ENCODE results near the gene SLC8A1.

The SLC8A1 gene

DNA sequence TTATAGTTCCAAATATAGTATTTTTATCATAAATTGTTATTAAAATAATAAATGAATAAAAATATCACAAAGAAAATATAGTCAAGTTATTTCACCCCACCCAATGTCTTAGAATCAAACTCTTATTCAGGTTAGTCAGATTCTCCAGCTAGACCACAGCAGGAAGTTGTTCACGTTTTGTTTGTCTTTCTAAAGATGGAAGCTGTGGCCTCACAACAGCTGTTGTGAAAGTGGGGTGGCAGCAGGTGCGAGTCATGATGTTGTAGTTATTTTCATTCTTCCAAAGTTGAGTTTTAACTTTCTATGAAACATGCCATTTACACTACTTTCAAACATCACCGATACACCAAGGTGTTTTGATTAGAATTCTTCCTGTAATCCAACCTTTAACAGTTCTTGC is 272.9 kb downstream of the SLC8A1 start:
- no peak for DNase-seq

DNA sequence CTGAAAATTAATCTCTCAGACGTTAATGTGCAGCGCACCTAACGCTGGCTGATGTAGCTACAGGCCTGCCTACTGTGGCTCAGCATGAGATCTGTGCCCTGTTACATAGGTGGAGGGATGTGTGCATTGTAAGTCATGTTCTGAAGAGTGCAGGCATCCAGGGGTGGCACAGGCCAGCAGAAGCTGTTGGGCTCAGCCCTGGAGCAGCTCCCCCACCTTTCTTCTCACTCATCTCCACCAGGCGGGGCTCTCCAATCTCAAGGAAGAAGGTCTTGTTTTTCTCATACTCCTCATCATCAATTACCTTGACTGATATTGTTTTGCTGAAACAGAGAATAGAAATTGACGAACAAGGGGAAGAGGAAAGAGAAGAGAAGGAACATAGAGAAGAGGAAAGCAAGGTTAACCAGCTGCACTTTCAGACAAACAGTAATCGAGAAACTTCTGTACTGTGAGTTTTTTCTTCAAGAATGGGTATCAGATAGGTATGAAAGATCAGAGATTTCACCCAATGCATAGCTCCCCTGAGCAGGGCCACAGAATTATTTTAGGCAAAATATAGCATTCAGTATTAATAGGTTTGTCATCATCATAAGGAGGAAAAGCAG is 273.6 kb downstream of the SLC8A1 start:
- DNase-seq: no peak

DNA sequence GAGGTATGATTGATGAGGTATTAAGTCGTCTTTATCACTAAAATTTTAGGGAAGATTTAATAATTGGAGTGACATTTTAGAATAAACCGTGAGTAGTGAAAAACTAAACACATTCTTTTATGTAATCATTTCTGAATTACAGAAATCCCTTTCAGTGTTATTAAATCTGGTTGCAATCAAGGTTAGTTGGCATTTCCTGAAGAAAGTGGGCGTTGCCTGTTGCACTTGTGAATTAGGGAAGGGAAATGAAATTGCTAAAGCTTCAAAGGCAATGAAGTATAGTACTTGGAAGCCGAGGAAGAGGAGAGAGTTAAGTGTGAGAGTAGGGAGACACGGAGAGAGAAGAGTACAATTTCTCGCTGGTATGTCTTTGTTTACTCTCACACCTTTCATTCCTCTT is 274.5 kb downstream of the SLC8A1 start:
- no peak for DNase-seq

DNA sequence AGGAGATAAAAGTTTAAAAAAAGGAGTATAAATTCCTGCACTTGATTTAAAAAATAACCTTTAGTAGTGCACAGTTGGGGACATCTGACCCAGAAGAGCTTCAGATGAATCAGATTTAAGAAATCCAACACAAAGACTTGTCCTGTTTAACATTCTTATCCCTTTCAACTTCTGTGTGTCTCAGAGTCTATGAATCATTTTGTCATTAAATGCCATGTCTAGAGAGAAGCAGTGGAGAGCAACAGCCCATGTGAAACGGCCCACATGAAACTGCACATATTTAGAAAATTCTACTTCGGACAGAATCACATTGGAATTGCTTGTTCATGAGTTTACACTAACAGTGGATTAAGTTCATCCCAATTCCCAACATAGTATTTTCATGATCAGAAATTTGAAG is 278.6 kb downstream of the SLC8A1 start:
- DNase-seq: no peak

DNA sequence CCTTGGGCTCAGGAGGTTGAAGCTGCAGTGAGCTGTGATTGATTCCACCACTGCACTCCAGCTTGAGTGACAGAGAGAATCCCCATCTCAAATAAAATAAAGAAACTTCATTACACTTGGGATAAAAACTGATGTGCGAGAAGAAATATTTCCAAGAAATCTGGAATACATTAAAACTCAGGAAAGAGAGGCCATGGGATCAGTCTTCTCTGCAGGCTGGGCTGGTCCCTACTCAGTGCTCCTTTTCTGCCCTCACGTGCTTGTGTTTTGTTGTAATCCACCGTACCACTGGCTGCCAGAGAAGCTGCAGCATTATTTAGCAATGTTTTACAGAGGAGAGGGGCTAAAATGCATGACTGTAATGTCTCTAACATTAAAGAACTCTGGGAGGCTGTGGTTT is 282.0 kb downstream of the SLC8A1 start:
- no peak for DNase-seq

DNA sequence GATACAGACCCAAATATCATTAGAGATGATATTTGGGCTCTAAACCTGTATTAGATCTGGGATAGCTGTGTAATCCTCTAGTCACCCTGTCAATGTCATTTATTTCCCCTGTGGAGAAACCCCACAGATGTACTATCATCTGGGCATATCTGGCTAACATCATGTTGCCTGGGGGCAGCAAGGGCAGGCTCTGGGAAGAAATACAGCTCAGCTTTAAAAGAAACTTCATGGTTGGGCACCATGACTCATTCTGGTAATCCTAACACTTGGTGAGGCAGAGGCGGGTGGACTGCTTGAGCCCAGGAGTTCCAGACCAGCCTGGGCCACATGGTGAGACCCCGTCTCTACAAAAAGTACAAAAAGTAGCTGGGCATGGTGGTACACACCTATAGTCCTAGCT is 282.5 kb downstream of the SLC8A1 start:
- DNase-seq: no peak

DNA sequence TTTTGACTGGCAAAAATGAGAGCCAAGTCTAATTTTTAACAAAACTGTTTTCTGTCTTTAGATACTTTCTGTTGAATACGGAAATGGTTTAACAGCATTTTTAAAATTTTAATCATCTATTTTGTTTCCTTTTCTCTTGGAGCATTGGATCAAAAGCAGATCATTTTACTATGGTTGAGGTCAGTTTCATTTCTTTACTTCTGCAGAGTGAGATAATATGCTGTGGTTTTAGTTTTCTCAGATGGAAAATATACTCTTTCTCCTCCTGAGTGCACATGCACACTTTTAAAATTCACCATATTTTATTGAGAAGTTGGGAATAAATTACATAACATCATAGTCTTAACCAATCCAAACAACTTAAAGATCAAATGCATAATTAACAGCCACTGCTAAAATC is 283.3 kb downstream of the SLC8A1 start:
- DNase-seq: no peak

DNA sequence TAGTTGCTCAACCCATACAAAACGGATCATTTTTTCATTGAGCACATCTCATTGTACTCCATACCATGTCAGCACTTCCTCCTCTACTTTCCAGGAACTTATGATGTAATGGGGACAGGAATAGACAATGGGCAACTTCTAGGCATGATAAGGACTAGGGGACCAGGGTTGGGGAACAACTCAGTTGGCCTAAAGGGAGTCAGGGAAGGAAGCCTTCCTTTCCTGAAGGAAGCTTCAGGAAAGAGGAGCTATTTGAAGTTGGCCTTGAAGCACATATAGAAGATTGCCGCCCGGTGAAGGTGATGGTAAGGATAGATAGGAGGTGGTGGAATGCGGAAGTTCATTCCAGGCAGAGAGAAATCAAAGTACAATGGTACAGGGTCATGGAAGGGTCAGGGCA is 283.9 kb downstream of the SLC8A1 start:
- DNase-seq: peak in 1 of 3 experiments; percentile 15

DNA sequence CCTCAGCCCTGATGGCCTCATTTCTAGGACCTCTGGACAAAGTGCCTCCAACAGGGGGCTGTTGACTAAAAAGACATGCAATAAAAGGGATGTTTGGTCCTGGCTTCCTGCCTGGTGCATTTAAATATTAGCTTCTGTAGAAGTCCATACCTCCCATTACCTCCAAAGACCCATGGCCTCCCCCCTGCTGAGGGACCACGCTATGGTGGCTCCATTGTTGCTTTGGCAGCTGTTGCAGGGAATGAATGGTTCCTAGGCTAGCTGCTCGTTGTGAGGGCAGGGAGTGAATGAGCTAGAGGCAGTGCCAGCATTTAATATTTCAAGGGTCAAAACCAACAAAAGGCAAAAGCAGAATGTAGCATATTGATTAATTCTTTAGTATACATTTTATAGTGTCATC is 285.9 kb downstream of the SLC8A1 start:
- peak in 1 of 3 experiments; percentile 51 for DNase-seq

DNA sequence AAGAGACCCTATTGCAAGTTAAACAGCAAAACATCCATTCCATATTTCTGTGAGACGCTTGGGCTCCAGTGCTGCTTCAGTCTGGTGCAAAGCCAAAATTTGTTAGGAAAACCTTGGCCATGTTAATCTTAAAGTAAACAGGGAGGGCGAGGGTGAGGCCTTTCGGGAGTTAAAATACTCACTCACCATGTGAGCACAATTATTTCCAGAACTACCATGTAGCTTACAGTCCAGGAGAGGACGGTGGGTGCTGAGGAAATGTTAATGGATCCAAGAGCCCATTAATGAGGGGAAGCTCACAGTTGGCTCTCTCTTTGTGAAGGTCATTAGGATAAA is 286.4 kb downstream of the SLC8A1 start:
- DNase-seq: no peak

DNA sequence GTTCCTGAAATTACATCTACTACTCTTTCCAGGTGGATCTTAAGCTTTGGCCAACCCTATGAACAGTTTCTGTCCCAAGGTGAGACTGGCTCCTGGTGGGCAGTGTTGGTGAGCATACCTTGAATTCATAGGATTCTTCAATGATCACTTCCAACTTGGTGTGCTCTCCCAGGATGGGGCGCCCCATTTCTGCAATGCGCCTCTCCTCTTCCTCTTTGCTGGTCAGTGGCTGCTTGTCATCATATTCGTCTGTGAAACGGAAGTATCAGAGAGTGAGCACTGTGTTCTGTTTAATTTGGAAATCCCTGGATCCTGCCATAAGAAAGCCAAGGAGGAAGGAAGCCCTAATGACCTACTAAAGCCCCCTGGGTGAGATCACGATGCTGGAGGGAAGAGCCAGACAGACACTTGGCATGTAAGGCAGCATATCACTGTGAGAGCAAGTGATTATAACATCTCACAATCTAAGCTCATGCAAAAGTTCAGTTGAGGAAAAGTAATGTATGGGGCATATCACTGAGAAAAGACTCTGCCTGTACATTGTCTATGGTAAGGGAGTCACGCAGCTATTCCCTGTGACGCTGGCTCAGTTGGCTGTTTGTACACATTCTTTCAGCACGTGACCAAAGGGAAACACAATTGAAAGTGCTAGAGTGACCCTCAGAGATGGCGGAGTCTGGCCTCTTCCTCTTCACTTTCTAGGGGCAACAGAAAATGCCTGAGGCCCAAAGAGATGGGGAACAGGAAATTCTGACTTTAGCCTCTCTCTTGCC is 287.0 kb downstream of the SLC8A1 start:
- no peak for DNase-seq

DNA sequence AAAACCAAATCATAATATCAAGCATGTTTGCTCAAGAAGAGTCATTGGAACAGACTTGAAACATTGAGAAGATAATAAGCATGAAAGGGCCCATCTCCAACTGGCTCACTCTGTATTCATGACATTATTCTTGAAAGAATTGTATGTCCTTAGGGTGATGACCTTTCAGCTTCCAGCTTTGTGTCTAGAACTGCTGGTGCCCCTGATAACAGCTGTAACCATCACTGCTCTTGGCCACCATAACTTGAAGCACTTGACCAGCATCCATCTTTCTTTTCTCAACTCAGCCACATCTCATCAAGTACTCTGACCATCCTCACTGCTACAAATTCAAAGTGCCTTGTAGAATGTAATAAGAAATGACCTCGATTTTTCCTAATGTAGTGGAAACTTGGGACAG is 289.9 kb downstream of the SLC8A1 start:
- DNase-seq: no peak

DNA sequence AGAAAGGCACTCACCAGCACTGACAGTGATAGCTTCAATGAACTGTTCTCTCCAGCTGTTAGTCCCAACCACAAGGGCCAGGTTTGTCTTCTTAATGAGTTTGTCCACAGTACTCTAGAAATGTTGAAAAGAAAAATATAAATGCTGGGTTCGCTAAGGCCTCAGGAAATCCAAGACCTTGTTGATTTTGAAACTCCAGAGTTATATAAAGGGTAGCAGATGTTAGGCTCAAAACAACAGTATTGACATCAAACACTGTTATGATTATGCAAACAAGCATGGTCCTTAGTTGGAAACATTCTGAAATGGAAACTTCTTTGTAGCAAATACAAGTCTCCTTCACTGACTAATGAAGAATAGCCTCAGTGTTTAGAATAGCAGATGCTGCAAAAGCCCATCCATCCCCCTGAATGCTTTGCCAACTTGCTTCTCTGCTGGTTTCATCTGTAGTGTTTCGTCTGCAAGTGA is 291.1 kb downstream of the SLC8A1 start:
- peak in 1 of 3 experiments; percentile 44 for DNase-seq

DNA sequence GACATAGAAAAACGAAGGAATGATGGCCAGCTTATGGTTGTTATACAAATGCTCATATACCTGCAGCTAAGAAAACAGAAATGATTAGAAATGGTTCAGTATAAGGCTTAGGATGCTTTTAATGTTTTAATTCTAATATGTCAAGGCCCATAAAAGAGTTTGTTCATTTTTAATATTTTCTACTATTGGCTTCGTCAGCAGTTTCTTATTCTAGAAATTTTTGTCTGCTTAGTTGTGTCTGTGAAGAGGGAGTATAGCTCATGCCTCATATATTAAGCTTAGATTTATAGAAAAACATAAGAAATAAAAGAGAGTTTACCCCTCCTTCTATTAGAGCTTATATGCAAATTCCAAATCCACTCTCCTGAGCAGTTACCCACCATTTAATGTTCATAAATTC is 292.6 kb downstream of the SLC8A1 start:
- DNase-seq: no peak

DNA sequence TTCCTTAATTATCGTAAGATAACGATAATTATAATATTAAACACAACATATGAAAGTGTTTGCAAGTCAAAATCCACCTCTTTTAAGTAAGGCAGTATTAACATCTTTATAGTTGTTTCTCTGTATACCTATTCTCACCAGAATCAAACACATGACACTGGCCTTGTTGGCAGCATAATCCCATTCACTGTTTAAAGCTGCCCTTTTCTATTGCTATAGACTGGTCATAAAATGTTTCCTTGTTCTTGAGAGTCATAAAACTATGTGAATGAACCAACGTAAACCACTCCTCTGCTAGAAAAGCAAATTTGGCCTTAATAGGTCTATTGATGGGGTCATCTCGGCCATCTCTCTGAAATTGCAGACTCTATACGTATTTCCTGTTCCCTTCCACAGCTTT is 293.1 kb downstream of the SLC8A1 start:
- DNase-seq: no peak

DNA sequence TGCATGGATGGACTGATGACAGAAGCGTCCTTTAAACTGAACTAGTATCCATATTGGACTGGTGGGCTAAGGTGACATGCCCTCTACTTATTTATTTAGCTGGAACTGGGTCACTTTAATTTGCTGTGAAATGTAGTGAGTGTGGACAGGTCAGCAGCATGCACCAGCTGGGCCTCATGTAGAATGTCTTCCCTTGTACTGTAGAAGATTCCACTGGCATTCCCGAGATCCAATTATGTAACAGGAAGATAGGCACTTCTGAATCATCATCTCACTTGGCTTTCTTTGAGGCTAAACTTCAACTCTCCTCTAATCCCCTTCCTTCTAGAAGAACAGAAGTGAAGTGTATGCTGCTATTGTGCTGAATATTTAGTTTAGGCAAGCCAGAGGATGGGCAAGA is 296.2 kb downstream of the SLC8A1 start:
- DNase-seq: no peak

DNA sequence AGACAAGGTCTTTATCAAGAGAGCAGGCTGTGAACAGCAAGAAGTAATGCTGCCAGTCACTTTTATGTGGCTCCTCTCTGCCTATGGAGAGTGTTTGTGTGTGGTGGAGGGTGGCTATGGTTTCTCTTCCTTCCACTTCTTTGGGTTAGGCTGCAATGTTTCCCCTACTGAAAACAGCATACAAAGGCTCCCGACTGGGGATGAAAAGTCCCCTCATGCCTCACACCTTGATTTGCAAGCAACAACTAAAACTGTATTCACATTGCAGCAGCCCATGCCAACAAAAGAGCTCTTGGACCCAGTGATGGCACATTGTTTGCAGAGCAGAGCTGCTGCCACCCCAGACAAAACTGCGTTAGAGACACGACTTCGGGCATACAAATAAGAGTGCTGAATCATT is 301.6 kb downstream of the SLC8A1 start:
- DNase-seq: no peak

DNA sequence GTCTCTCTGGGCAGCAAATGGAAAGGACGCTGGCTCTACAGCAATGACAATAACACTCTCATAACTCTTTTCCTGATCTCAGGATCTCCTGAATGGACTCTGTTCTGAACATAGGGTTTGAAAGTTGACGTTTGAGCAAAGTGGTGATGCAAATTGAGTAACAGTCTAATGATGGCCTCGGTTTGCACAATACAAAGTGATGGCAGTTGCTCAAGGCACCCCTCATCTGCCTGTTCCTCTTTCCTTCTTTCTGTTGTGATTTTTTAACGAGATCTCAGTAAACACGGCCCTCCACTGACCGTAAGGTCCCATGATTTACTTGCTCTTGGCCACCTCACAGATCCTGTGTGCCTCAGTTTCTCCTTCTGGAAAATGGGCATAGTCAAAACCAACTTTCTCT is 303.6 kb downstream of the SLC8A1 start:
- DNase-seq: no peak

DNA sequence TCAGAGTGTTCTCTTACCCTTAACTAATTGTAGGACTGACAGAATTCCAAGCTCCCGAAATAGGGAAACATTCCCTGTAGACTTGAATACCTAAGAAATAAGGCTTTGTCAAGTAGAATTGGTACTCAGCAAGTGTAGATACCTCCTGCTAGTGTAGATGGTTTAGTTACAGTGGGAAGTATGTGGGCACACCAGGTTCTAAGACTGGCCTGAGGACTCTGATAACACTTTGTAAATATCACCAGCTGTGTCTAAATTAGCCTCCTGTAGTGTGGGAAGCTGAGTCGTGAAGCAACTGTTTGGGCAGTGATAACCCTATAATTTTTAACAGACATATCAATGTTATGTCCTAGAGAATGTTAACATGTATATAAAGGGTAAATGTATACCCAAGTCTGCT is 304.5 kb downstream of the SLC8A1 start:
- peak in 2 of 3 experiments; percentile 57 to 83 for DNase-seq

DNA sequence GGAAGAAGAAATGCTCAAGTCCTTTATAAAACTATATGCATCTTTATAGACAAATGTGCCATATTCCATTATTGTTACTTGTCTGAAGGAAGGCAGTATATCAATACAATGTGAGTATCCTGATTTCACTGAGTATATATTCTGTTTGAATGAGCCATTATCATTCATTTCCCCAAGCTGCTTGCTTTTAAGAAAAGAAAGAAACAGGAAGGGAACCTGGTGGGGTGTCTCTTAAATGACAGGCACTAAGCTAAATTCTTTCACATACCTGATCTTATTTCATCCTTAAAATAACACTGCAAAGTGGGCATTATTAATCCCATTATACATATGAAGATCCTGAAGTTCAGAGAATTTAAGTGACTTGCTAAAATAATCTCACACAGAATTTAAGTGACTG is 307.9 kb downstream of the SLC8A1 start:
- no peak for DNase-seq

DNA sequence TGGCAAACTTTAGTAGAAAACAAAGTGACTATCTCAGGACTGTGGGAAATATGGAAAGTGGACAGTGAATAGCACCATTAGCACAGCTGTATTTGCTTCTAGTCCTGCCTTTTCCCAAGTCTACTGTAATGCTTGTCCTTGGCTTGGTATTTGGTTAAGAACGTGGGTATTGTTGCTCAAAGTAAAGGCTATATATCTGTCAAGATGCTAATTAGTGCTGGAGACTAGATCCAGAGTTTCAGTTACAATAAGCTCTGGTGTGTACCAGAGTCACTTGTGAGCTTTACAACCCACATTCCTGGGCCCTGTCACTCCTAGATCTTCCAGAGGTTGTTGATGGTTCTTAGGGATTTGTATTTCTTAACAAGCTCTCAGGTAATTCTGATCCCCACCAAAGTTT is 313.6 kb downstream of the SLC8A1 start:
- DNase-seq: no peak

DNA sequence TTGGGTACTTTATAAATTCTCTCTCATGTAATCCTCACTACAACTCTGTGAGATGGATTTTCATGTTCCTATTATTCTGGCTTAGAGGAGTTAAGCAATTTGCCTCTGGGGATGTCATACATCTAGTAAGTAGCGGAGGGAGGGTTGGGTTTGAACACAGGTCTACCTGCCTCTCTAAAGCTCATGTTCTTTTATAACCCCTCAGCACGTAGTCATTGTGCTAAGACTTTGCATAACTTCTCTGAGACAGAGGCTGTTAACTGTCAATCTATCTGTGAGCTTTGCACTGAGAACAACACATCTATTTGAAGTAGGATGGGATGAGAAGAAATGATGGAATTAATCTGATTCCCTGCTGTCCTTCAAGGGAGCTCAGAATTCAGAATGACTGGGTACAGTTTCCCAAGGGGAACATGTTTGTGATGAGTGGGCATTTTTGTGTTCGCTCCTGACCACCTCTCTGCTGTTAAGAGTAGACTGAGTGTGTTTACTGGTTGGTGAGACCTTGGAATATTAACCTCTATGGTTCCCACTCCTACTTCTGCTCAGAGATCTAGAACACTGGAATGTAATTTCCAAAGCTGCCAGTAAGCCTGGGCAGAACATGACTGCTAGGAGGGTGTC is 320.7 kb downstream of the SLC8A1 start:
- no peak for DNase-seq

DNA sequence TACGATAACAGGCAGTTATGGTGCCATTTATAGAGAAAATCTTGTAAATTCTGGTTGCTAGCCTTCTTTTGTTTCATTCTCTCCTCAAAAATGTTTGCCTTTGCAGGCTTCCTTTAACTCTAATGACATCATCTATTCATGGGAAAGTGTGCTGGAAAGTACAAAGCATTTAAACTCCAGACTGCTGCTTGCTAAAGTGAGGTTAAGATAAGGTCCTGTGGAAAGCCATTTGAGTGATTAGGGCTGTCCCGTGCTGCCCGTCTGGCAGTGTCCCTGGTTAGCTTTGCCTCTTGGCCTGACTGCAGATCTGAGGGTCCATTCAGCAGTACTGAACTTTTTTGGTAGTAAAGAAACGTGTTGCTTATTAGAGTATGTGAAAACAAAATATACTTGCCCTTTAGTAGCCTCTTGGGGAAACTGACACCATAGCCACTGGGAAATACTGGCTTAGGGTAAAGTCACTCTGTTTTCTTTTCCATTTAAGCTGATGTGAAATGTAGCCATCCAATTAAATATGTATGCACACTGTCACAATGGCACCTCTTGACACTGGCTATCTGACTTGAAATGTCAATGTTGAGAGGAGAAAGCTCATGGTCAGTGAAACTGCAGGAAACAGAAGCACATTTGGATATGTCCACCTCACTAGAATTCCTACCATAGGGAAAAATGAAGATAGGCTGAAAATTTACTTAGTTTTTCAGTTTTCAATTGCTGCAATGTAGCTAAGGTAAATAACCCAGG is 321.5 kb downstream of the SLC8A1 start:
- no peak for DNase-seq

DNA sequence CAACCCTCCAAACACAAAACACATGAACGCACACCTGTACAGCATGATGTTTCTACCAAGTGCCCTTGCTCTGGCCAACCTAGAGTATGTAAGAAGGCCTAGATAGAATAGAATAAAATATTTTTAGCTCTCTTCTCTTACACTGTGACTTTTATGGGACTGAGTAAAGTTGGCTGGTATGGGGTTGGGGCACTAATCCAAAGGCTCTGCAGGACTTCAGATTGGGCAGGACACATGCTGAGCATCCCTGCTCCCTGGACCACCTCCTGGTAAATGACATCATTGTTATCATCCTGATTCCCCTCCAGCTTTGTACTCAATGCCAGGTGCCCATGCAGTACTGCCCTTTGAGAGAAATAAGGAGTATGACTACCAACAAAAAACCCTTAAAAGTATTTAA is 322.2 kb downstream of the SLC8A1 start:
- DNase-seq: no peak

Measured in NCI-H1417 (cell line).